HG02870 (cell line): ENCODE measurements around the gene ACTG1.
"Not testable (repeated sequence)": the region's sequence is repeated elsewhere in the genome, so short reads cannot be mapped to it uniquely, and the experiment has no call there.

Experiments
- ATAC-seq: cut with Tn5 transposase; IDR thresholded peaks from one replicate; pipeline ENCODE4 v1.9.1; 2021; ENCODE audit warnings: mild to moderate bottlenecking, moderate library complexity; ENCODE audit not compliant: unreplicated experiment

ACTG1 gene

DNA sequence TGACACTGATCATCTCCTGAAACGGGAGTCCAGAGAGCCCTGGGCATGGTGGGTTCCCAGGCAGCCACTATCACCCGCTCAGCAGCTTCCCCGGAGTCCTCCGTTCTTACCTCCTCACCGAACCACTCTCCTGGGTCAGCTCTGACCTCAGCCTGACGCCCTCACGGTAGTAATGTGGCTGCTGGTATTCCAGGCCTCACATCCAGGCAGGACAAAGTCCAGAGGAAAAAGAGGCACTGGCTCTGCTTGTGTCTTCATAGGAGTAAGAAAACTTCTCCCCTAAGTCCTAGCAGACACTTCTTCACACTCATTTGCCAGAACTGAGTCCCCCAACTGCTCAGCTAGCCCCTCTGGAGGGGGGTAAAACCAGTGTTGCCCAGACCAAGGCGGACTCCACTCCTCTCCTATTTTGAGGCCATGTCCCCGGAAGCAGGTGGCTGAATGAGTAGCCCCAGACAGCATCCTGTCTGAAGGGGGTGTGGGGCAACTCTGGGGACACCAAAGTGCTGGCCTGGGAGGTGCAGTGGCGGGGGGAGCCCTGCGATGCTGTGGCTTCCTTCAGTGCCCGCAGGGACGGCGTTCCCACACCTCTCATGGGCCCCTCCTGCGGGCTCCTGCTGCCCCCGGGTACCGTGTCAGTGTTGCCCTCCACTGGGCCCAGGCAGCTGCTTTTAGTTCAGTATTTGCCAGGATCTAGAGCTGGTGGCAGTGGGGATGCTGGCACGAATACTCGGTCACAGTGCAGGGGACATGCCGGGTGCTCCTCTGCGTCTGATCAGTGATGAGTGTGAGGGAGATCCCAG, 20.9 kb upstream of the ACTG1 start:
- ATAC-seq: no peak

DNA sequence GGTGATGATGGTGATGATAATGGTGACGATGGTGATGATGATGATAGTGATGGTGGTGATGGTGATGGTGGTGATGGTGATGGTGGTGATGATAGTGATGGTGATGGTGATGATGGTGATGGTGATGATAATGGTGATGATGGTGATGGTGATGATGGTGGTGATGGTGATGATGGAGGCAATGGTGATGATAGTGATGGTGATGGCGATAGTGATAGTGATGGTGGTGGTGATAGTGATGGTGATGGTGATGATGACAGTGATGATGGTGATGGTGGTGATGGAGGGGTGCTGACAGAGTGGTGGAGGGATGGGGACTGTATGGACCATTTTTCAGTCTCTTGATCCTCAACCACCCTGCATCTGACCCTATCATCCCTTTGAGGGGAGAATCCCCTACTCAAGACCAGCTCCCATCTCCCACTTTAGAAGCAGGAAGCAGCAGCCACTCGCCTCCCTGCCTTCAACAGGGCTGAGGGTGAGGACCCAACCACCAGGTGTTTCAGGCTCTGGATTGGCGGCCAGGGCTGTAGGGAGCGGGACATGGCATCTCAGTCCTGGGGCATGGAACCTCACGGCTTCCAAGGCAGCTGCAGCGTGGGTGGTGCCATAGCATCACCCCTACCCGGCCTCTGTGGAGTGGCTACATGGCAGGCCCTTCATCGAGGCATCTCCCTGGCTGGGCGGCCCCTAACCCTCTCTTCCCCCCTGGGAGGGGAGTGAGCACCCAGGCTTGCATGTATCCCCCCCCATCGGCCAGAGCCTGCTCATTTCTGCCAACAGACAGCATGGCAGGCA, 20.1 kb upstream of the ACTG1 start:
- no peak for ATAC-seq

DNA sequence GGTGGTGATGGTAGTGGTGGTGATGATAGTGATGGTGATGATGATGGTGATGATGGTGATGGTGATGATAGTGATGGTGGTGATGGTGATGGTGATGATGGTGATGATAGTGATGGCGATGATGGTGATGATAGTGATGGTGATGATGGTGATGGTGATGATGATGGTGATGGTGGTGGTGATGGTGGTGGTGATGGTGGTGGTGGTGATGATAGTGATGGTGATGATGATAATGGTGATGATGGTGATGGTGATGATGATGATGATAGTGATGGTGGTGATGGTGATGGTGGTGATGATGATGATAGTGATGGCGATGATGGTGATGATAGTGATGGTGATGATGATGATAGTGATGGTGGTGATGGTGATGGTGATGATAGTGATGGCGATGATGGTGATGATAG, 19.4 kb upstream of the ACTG1 start:
- ATAC-seq: not testable (repeated sequence)

DNA sequence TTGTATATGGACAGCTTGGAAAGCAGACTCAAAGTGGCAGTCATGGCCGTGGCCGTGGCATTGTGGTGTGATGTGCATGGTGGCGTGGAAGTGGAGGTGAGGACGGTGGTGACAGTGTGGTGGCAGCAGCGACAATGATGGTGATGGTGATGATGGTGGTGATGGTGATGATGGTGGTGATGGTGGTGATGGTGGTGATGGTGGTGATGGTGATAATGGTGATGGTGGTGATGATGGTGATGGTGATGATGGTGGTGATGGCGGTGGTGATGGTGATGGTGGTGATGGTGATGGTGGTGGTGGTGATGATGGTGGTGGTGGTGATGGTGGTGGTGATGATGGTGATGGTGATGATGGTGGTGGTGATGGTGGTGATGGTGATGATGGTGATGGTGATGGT, 18.4 kb upstream of the ACTG1 start:
- not testable (repeated sequence) for ATAC-seq

DNA sequence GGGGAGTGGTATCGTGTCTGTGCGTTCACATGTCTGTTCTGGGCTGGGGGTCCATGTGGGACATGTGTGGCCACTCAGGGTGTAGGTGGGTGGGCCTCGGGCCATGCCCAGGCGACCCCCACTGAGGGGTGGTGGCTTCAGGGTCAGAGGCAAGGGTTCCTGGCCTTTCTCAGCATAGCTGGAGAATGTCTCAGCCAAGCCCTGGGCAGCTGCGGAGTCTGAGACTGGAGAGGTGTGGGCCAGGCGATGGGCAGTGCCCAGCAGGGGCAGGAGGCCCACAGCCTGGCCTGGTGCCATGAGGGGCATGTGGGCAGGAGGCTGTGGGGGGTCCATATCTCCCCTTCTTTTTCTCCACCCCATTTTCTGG, 16.8 kb upstream of the ACTG1 start:
- no peak for ATAC-seq

DNA sequence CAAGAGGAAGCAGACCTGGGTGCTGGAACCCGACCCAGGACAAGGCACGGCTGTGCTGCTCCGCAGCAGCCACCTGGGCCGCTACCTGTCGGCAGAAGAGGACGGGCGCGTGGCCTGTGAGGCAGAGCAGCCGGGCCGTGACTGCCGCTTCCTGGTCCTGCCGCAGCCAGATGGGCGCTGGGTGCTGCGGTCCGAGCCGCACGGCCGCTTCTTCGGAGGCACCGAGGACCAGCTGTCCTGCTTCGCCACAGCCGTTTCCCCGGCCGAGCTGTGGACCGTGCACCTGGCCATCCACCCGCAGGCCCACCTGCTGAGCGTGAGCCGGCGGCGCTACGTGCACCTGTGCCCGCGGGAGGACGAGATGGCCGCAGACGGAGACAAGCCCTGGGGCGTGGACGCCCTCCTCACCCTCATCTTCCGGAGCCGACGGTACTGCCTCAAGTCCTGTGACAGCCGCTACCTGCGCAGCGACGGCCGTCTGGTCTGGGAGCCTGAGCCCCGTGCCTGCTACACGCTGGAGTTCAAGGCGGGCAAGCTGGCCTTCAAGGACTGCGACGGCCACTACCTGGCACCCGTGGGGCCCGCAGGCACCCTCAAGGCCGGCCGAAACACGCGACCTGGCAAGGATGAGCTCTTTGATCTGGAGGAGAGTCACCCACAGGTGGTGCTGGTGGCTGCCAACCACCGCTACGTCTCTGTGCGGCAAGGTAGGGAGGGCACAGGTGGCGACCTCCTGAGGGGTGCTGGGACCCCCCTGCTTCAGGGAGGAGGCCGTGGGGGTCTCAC, 16.2 kb upstream of the ACTG1 start:
- no peak for ATAC-seq

DNA sequence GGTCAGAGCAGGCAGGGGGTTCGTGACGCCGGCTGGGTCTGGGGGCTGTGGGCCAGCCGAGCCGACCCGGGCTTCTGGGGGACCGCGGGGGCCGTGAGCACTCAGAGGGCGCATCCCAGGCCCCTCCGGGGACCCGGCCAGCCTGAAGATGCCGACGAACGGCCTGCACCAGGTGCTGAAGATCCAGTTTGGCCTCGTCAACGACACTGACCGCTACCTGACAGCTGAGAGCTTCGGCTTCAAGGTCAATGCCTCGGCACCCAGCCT, 15.7 kb upstream of the ACTG1 start:
- no peak for ATAC-seq

DNA sequence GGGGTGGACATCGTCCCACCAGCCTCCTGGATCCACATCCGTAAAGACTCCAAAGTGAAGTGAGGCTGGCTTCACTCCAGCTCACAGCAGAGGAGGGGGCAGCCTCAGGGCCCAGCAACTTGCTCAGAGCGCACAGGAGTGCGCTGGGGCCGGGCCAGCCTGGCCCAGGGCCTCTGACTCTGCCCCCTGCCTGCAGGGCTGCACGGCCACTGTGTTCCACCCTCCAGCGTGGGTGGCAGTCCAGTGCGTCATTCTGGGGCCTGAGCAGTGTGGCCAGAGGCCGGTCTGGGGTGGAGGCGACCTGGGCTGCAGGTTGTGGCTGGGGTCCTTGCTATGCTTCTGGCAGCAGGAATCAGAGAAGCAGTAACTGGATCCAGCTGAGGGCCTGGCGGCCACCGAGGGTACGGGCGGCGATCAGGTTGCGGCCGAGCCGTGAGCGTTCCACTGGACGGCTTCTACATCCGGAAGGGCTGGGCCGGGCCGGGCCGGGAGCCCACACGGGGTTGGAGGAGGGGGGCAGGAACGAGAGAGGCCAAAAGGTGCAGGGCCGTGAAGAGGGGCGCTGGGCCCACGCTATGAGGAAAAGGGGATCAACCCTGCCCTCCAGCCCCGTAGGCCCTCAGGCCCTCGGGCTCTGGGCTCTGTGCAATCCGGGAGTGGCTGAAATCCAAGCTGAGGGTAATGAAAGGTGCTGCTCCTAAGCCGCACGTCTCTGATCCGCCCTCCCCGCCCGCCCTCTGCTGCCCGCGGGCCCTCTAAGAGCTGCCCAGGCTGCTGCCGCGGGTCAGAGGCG, 15.2 kb upstream of the ACTG1 start, which contains the start of gene FSCN2:
Gene FSCN2, plus strand, starts transcription at position 787 of the 793 bp plus-strand sequence. CDS start 155 bp downstream, outside the sequence.
- no peak for ATAC-seq

DNA sequence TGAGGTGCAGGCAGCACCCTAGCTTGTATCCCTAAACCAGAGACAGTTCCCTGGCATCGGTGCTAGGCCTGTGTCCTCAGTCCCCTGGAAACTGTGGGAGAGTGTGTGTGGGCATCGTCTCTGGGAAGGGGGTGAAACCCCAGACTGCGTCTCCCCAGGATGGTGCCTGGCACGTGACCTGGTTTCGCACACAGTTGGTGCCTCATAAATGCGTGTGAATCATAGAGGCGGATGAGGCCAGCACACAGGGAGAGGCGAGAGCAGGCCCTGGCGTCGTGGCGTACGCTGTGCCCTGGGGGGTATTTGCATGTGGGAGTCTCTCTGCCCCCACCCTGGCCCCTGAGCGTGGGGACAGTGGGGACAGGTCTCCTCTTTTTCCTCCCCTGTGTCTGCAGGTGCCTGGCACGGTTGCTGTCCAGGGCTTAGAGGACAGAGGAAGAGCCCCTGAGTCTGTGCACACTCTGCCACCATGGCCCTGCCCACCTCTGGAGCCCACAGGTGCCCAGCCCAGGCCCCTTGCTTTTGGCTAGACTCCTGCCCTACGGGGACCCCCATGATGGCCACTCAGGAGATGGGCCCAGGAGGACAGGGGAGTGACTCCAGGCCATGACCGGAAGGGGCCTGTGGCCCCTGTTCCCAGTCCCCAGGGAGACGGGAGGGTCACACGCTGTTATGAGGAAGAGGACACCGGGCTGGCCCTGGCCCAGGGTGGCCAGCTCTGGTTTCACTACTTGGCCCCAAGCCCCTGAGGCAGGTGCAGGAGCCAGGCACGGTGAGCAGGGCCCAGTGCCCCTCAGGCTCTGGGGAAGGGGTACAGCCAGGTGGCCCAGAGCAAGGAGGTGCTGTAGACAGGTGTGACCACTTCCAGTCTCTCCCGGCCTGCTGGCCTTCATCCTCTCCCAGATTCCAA, 14.3 kb upstream of the ACTG1 start:
- ATAC-seq: no peak

DNA sequence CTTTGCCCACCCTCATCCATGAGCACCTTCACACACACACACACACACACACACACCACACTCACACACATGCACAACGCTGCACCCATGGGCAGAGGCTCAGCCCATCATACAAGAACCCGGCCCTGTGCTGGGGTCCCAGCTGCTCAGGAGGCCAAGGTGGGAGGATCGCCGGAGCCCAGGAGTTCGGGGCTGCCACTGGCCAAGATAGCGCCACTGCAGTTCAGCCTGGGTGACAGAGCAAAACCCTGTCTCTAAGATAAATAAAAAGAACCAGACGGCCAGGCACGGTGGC, 12.2 kb upstream of the ACTG1 start:
- ATAC-seq: no peak

DNA sequence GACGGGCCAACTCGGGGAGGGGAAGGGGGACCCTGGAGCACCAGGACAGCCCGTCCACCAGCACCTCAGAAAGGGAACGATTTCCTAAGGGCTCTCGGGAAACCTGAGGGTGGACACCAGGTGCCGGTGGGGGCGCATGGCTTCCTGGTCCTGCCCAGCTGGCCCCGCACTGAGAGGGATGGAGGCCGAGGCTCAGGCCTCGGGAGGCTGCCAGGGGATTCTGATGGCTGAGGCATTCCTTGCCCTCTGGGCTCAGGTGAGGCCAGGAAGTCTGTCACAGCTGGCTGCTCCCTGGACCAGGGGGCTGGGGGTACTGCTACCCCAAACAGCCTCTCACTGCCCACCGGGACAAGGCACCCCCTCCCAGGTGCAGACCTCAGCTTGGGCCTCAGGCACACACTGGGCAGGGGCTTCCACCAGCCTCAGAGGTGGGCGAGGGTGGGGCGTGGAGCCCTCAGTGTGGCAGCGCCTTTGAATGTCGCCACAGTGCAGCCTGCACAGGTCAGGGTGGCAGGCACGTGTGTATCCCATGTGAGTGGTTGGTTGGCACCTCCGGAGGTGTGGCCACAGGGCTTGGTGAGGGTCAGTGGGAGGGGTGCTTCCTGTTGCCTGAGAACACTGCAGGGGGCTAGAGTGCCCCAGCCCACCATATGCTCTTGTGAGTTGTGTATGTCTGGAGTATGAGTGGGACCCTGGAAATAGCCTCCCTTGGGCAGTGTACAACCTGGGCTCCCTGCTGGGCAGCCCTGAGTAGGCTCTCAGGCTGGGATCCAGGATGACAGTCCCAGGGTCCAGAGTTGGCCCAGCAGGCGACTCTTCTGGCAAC, 11.7 kb upstream of the ACTG1 start:
- ATAC-seq: no peak

DNA sequence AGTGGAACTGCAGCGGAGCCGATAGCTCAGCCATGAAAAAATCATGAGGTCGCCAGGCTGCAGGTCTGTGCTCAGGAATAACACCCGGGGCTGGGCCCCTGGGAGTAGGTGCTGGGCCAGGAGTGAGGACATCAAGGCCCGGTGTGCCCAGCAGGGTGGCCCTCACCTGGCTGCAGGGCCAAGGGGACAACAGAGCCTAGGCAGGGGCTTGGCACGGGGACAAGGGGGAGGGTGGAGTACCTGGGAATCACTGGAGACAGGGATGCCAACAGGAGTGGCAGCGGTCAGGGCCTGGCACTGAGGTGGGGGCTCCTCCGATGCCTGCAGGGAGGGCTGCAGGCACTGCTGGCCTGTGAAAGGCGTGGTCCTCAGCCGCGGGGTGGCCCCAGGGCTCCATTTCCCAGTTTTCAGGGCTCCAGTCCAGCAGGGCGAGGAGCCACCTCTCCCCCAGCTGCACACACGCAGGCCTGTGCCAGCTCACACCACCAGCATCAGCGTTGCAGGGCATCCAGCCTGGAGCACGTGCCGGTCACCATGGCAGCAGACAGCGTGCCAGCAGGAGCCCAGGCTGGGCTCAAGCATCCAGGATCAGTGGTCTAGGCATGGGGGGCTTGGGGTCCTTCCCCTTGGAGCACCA, 10.9 kb upstream of the ACTG1 start:
- ATAC-seq: no peak

DNA sequence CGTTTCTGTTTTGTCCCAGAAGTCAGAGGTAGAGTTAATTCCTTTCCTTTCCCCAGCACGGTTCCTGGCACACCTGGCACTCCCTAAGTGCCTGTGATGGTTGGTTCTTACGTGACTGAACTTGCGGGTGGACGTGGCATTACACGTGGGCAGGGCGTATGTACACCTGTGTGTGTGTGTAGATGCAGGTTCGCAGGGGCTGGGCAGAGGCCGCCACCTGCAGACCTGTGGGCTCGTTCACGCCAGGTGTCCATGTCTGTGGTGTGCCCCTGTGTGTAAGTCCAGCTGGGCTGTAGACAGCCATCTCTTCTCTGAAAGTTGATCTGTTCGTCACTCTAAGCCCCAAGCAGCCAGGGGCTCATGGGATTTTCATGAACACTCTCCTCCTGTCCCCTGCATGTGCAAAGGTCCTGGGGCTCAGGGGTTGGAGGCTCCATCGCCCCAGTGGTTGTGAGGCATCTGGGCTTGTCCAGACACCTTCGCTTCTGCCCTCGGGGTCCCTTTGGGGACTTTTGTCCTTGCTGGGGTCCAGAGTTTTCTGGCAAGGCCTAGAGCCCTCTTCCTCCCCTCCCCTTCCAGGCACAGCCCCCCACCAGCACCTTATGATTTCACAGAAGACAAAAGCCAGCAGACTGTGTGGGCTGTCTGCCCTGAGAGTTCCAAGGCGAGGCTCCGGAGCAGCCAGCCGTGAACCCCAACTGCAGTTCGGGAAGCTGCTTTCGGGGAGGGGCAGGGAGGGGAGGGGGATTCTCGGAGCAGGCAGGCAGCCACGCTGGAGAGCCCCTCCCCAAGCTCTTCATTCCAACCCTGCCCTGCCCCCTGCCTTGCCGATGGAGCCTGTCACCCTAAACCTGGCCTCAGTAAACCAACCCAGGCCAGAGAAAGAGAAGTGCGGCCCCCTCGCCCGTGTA, 10.1 kb upstream of the ACTG1 start:
- ATAC-seq: no peak

DNA sequence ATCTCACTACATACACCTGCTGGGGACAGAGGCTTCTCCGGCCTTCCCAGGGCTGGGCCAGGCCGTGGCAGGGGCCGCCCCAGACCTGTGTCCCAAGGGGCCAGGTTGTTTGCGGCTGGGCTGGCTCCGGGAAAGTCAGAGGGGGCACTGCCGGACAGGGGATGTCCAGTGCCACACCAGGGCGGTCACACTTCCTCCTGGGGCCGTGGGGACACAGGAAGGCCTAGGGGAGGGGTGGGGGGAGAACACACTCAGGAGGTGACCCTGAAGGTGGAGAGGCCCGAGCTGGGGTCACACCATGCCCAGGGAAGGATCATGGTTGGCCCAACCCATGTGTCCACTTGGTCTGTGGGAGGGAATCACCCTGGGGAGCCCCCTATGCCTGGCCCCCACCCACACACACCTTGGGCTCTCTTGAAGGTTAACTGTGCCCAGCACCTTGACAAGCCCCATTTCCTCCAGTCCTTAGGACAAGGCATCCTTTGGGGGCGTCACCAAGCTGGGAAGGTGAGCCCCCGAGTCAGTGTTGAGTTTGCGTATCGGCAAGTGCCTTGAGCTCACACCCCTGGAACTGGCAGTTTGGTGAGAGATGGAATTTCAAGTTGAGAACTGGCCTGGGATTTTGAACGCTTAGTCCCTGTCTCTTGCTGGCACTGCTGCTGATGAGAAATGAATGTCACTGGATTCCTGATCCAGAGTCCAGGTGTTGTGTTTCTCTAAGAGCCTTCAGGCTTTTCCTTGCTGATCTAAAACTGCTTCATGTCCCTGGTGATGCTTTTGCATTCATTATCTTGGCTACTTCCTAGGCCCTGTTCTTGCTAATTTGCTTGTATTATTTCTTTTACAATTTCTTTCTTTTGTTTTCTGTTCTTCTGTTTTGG, 7.7 kb upstream of the ACTG1 start:
- ATAC-seq: no peak

DNA sequence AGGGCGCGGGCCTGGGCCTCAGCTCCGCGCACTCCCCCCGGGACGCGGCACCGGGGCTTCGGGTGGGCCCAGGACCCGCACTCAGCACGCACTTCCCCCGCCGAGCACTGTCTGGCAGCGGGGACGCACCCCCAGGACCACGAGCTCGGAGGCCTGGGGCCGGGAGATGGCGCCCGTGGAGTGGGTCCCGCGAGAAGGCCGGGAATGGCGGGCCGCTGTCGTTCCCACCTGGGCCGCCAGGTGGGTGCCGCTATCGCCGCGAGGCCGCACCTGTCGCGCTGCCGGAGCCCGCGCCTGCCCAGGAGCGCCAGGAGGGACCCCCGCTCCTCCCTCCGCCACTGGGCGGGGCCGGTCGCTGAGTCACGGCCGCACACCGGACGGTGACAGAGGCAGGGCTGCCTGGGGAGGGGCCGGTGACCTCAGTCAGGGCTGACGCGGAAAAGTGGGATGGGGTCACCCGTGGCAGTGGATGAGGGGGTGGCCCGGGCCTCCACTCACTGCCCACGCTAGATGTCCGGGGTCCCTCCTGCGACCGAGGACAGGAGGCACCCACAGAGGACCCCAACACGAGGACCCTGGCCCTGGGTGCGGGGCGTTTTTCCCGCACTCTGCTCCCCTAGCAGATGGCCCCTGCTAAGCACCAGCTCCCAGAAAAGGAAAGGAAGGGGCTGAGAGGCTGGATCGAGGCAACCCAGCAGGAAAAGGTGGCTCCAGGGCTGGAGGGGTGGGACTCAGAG, 6.9 kb upstream of the ACTG1 start:
- ATAC-seq: no peak

DNA sequence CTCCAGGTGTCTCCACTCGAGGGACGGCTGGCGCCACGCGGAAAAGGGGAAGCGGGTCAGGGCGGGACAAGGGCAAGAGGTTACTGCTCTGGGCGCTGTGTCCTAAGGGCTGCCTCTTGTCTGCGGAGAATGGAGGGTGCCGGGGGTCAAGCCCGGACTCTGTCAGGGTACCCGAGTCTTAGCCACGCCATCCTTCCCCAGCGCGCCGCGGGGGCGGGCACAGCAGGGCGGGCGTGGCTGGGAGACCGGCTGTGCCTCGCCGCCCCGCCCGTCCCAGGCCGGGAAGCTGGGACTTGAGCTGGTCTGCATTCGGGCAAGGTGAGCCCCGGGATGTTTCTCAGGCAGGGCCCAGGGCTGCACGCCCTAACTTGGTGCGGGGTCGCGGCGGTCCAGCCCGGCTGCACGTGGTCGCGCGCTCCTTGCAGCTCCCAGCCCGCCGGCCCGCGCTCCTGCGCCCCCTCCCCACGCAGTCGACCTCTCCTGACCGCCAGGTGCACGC, 6.2 kb upstream of the ACTG1 start:
- ATAC-seq: no peak
